HG02798 (cell line): ENCODE measurements around the gene GABRG3.

Source experiments
- ATAC-seq: cut with Tn5 transposase; IDR thresholded peaks from one replicate; pipeline ENCODE4 v1.9.1; 2021; ENCODE audit warnings: mild to moderate bottlenecking; ENCODE audit not compliant: unreplicated experiment, poor library complexity

Gene GABRG3

GRCh38 chr15:27232876-27233275 is 261.9 kb downstream of the GABRG3 start:
- ATAC-seq: no peak

- ATAC-seq: no peak
Measured at GRCh38 chr15:27234593-27234992, 263.6 kb downstream of the GABRG3 start.

- ATAC-seq: no peak
Measured at GRCh38 chr15:27235161-27235560, 264.2 kb downstream of the GABRG3 start.

- ATAC-seq: no peak
Measured at GRCh38 chr15:27235681-27236080, 264.7 kb downstream of the GABRG3 start.

GRCh38 chr15:27237319-27237939 is 266.4 kb downstream of the GABRG3 start:
- ATAC-seq: no peak

- ATAC-seq: no peak
Measured at GRCh38 chr15:27238209-27238608, 267.2 kb downstream of the GABRG3 start.

GRCh38 chr15:27238707-27239423 is 267.9 kb downstream of the GABRG3 start:
- no peak for ATAC-seq

- ATAC-seq: no peak
Measured at GRCh38 chr15:27241943-27242342, 271.0 kb downstream of the GABRG3 start.

GRCh38 chr15:27244047-27244446 is 273.1 kb downstream of the GABRG3 start:
- ATAC-seq: no peak

GRCh38 chr15:27248251-27248650 is 277.3 kb downstream of the GABRG3 start:
- ATAC-seq: no peak

- ATAC-seq: no peak
Measured at GRCh38 chr15:27249046-27249759, 278.2 kb downstream of the GABRG3 start.

- no peak for ATAC-seq
Measured at GRCh38 chr15:27249760-27250109, 278.8 kb downstream of the GABRG3 start.

- ATAC-seq: no peak
Measured at GRCh38 chr15:27250223-27250622, 279.2 kb downstream of the GABRG3 start.

GRCh38 chr15:27254055-27254454 is 283.1 kb downstream of the GABRG3 start:
- no peak for ATAC-seq

- no peak for ATAC-seq
Measured at GRCh38 chr15:27254801-27255200, 283.8 kb downstream of the GABRG3 start.

GRCh38 chr15:27256446-27256845 is 285.5 kb downstream of the GABRG3 start:
- ATAC-seq: no peak

GRCh38 chr15:27258287-27258686 is 287.3 kb downstream of the GABRG3 start:
- no peak for ATAC-seq

GRCh38 chr15:27260523-27260922 is 289.5 kb downstream of the GABRG3 start:
- ATAC-seq: no peak

- no peak for ATAC-seq
Measured at GRCh38 chr15:27268923-27269322, 297.9 kb downstream of the GABRG3 start.

- ATAC-seq: no peak
Measured at GRCh38 chr15:27271258-27271657, 300.3 kb downstream of the GABRG3 start.

- no peak for ATAC-seq
Measured at GRCh38 chr15:27272427-27272826, 301.4 kb downstream of the GABRG3 start.

GRCh38 chr15:27273506-27273905 is 302.5 kb downstream of the GABRG3 start:
- ATAC-seq: no peak
